Motor neuron (in vitro differentiated cells): ENCODE measurements around the gene PHYHD1. TPM values are rescaled to one million over a fixed set of nuclear protein-coding genes. Genes with fewer than 3 reads are reported as not detected.

Experiments
- ATAC-seq, 8 experiments: fragments of 200-7000 bp; cut with Tn5 transposase; replicated peaks in 6 of 8; 2 replicates each; pipeline ENCODE4 v1.8.0; 2021; ENCODE audit warnings: mild to moderate bottlenecking in 8 of 8, moderate library complexity in 8 of 8
- H3K27ac ChIP-seq, 2 donors: fragments of 250-450 bp; sonication (Bioruptor Pico); 2 replicates each; pipeline ENCODE4 v1.9.0; 2021; ENCODE audit warnings: antibody characterized with exemption in 2 of 2, mild to moderate bottlenecking in 2 of 2, moderate library complexity in 1 of 2
- H3K4me1 ChIP-seq, 2 donors: fragments of 250-450 bp; sonication (Bioruptor Pico); replicated peaks in 1 of 2; 2 replicates each; pipeline ENCODE4 v1.6.1; 2021; ENCODE audit warnings: antibody characterized with exemption in 2 of 2, mild to moderate bottlenecking in 2 of 2, moderate library complexity in 1 of 2
- H3K4me3 ChIP-seq, 5 donors: fragments of 250-450 bp; sonication (Bioruptor Pico); 2 replicates each; pipeline ENCODE4 v1.9.0; 2021; ENCODE audit warnings: antibody characterized with exemption in 5 of 5, mild to moderate bottlenecking in 5 of 5, moderate library complexity in 4 of 5
- WGBS, 10 experiments: fragments of 450-650 bp; shearing (Covaris generic); methylation state at CpG; one replicate each; pipeline ENCODE4 v1.0.0; 2022; 5-methylcytosine and 5-hydroxymethylcytosine counted together
- in situ Hi-C, 9 experiments: fragments of 400-800 bp; cut with MboI; loops; one replicate each; pipeline ENCODE4 v1.15.0; 2021; ENCODE audit warnings: low sequenced_read_pairs in 9 of 9, low pct_unique_long_range_greater_than_20kb in 2 of 9; ENCODE audit not compliant: unreplicated experiment in 9 of 9
- total RNA-seq, 8 experiments: library from RNA; unstranded; fragments of 300-600 nt; gene quantifications; 2 replicates each; pipeline versions ENCODE4 v1.2.3 to v1.2.4, GENCODE V29; 2022

PHYHD1 gene
- total RNA-seq, 8 experiments from 2014 or later = 0.16 to 16.4 (median 0.97) TPM

- 38 to 100% (median 81%) methylated on average over 1 of the region's 2 CpGs; no CpG with 5 or more reads in 6 of the 10 experiments for WGBS, 10 experiments
- Histone ChIP-seq H3K4me3 (no peak overlapping the region), H3K27ac (no peak overlapping the region), H3K4me1 (peaks cover 0 to 4% of the 10 kb centered on the region in 2 donors)
- in situ Hi-C loops = no loop called here
- no peak for ATAC-seq
These were observed 1.9 kb upstream of the PHYHD1 start for GRCh38 chr9:128918921-128919320.

GRCh38 chr9:128919402-128920089 lies 1.2 kb upstream of the PHYHD1 start:
- H3K27ac ChIP-seq = no peak overlapping the region
- in situ Hi-C loops = loop anchor here in 1 of 9 experiments (10.0 kb wide), 1 partner anchor 55 kb away; no protein-coding TSS in a partner anchor
- H3K4me3 ChIP-seq = no peak overlapping the region
- H3K4me1 ChIP-seq = peaks cover 0 to 4% of the 10 kb centered on the region in 2 donors
- ATAC-seq = no peak
- WGBS, 10 experiments = 17 to 100% (median 92%) methylated on average over 1 to 3 of the region's 14 CpGs; no CpG with 5 or more reads in 5 of the 10 experiments

- in situ Hi-C loops = loop anchor here in 1 of 9 experiments (10.0 kb wide), 1 partner anchor 57 kb away; no protein-coding TSS in a partner anchor
- H3K4me3 ChIP-seq = no peak overlapping the region
- WGBS, 10 experiments = 0 to 93% (median 63%) methylated on average over 1 to 5 of the region's 32 CpGs; no CpG with 5 or more reads in 3 of the 10 experiments
- H3K4me1 ChIP-seq = peaks cover 0 to 4% of the 10 kb centered on the region in 2 donors
- peak in 6 of 8 experiments; percentile 24 to 89 (median 42) for ATAC-seq
- H3K27ac ChIP-seq = no peak overlapping the region
These were observed 1.3 kb downstream of the PHYHD1 start for GRCh38 chr9:128921881-128922763.

DNA sequence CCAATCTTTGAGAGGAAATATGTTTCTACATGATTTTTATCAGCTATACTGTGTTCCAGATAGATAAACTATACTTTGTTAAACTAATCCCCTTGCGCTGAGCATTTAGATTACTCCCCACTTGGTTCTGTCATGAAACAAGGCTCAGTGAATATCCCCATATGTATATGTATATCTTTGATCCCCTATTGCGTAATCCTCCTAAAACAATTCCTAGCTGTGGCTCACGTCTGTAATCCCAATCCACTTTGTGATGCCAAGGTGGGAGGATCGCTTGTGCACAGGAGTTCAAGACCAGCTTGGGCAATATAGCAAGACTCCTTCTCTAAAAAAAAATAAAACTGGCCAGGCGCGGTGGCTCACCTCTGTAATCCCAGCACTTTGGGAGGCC lies 2.7 kb downstream of the PHYHD1 start:
- no peak for ATAC-seq
- H3K4me3 ChIP-seq = no peak overlapping the region

GRCh38 chr9:128927731-128928411 lies 7.1 kb downstream of the PHYHD1 start:
- WGBS, 10 experiments = 0 to 37% (median 24%) methylated on average over 1 to 9 of the region's 10 CpGs; no CpG with 5 or more reads in 3 of the 10 experiments
- in situ Hi-C loops = loop anchor here in 1 of 9 experiments (10.0 kb wide), 1 partner anchor 63 kb away; no protein-coding TSS in a partner anchor
- no peak overlapping the region for H3K27ac ChIP-seq
- H3K4me1 ChIP-seq = no peaks in the 10 kb centered on the region
- ATAC-seq = peak; percentile 71 to 94 (median 87)
- H3K4me3 ChIP-seq = no peak overlapping the region

More for the DNA sequence above, 2.7 kb downstream of the PHYHD1 start:
- peaks cover 0 to 4% of the 10 kb centered on the region in 2 donors for H3K4me1 ChIP-seq
- in situ Hi-C loops = loop anchor here in 1 of 9 experiments (10.0 kb wide), 1 partner anchor 59 kb away; no protein-coding TSS in a partner anchor
- WGBS, 10 experiments = 70 to 100% (median 92%) methylated on average over 2 to 6 of the region's 6 CpGs; no CpG with 5 or more reads in 3 of the 10 experiments
- no peak overlapping the region for H3K27ac ChIP-seq

DNA sequence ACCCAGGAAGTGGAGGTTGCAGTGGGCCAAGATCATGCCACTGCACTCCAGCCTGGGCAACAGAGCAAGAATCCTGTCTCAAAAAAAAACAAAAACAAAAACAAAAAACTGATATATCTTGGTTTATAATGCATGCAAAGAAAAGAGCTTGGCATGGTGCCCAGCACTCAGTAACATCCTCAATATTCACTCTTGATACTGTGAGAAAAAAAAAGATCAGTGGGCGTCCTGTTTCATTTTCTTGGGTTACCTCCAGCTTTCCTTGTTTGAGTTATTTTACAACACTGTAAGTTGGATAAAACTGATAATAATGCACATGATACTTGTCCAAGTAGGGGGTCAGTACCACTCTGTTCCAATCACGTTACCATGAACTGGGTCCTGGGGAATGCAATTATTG lies 7.8 kb downstream of the PHYHD1 start:
- WGBS, 10 experiments = 40 to 89% (median 80%) methylated on average over 1 to 2 of the region's 2 CpGs; no CpG with 5 or more reads in 3 of the 10 experiments
- no peak for ATAC-seq
- Histone ChIP-seq H3K27ac (no peak overlapping the region), H3K4me3 (no peak overlapping the region), H3K4me1 (no peaks in the 10 kb centered on the region)
- in situ Hi-C loops = loop anchor here in 1 of 9 experiments (10.0 kb wide), 1 partner anchor 64 kb away; no protein-coding TSS in a partner anchor

DNA sequence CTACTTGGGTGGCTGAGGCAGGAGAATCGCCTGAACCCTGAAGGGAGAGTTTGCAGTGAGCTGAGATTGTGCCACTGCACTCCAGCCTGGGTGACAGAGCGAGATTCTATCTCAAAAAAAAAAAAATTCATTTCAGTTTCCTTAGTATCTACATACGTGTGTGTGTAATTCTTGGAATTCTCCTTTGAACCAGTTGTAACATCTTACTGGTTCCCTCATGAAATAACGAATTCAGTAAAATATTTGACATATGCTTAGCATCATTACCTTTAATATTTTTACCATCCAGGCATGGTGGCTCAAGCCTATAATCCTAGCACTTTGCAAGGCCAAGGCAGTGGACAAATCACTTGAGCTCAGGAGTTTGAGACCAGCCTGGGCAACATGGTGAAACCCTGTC lies 8.8 kb downstream of the PHYHD1 start:
- in situ Hi-C loops = loop anchor here in 1 of 9 experiments (10.0 kb wide), 1 partner anchor 65 kb away; no protein-coding TSS in a partner anchor
- 63 to 88% (median 79%) methylated on average over 1 to 4 of the region's 4 CpGs; no CpG with 5 or more reads in 4 of the 10 experiments for WGBS, 10 experiments
- ATAC-seq = no peak
- no peaks in the 10 kb centered on the region for H3K4me1 ChIP-seq
- no peak overlapping the region for H3K4me3 ChIP-seq
- no peak overlapping the region for H3K27ac ChIP-seq

GRCh38 chr9:128933731-128934130 lies 12.9 kb downstream of the PHYHD1 start:
- H3K27ac ChIP-seq = no peak overlapping the region
- in situ Hi-C loops = no loop called here
- no peak for ATAC-seq
- H3K4me3 ChIP-seq = no peak overlapping the region
- 60 to 92% (median 78%) methylated on average over 1 to 5 of the region's 5 CpGs; no CpG with 5 or more reads in 2 of the 10 experiments for WGBS, 10 experiments
- no peaks in the 10 kb centered on the region for H3K4me1 ChIP-seq

- WGBS, 10 experiments = 57 to 92% (median 92%) methylated on average over 2 to 4 of the region's 11 CpGs; no CpG with 5 or more reads in 7 of the 10 experiments
- no peak overlapping the region for H3K4me3 ChIP-seq
- no peak for ATAC-seq
- no peak overlapping the region for H3K27ac ChIP-seq
- in situ Hi-C loops = no loop called here
- no peaks in the 10 kb centered on the region for H3K4me1 ChIP-seq
These were observed 15.5 kb downstream of the PHYHD1 start for GRCh38 chr9:128936171-128936865.

DNA sequence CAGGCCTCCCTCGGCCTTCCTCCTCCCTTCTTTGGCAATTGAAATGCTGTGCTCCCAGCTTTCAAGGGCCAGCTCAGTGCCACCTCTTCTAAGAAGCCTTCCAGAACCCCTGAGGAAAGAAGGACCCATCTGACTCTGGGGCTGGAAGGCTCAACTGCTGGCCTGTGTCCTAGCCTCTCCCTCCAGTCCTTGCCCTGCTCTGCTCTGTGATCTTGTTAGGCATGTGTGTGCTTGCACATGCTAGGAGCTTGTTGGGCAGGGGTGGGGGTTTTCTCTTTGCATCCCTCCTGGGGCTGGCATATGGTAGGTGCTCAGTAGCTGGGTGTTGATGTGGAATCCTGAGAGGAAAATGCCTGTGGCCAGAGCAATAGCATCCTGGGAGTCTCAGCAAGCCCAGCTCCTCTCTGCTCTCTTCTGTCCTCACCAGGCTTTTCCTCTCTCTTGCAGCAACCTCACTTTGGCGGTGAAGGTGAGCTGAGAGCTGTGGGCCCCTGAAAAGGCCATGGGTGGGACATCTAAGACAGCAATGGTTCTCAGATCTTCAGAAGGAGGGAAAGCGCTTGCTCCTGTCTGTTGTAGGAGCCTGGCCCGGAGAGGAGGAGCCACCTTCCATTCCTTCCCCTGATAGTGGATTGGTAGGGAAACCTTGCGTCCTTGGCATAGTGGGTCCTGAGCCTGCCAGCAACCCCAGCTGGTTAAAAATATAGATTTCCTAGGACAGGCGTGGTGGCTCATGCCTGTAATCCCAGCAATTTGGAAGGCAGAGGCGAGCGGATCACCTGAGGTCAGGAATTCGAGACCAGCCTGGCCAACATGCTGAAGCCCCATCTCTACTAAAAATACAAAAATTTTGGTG lies 16.8 kb downstream of the PHYHD1 start:
- no peak overlapping the region for H3K27ac ChIP-seq
- ATAC-seq = no peak
- H3K4me3 ChIP-seq = no peak overlapping the region
- in situ Hi-C loops = no loop called here
- no peaks in the 10 kb centered on the region for H3K4me1 ChIP-seq
- WGBS, 10 experiments = 80 to 100% (median 83%) methylated on average over 1 to 4 of the region's 9 CpGs; no CpG with 5 or more reads in 3 of the 10 experiments

DNA sequence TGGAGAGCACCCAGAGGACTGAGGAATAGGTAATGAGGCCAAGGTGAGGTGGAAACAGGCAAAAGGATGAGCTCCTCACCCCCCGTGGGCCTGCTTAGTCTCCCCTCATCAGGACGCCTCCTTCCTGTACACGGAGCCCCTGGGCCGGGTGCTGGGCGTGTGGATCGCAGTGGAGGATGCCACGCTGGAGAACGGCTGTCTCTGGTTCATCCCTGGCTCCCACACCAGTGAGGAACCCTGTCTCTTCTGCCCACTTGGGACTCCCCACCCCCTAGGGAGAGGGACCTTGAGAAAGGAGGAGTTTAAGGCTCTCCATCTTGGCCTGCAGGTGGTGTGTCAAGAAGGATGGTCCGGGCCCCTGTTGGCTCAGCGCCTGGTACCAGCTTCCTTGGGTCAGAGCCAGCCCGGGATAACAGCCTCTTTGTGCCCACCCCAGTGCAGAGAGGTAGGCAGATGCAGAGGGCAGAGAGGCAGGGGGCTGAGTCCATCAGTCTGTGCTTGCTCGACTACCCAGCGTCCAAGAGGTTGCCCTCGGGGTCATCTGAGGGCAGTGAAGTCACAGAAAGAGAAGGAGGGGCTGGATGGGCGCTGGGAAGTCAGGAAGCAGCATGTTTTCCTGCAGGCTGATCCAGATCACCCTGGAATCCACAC lies 19.6 kb downstream of the PHYHD1 start:
- ATAC-seq = peak in 1 of 8 experiments; percentile 14
- H3K27ac ChIP-seq = no peak overlapping the region
- WGBS, 10 experiments = 36 to 100% (median 50%) methylated on average over 1 to 6 of the region's 15 CpGs; no CpG with 5 or more reads in 5 of the 10 experiments
- no peak overlapping the region for H3K4me3 ChIP-seq
- H3K4me1 ChIP-seq = no peaks in the 10 kb centered on the region
- in situ Hi-C loops = no loop called here
